Measurements from ENCODE around the gene BTNL2.

GRCh38 chr6:32405656-32406055 lies 1.3 kb downstream of the BTNL2 start:
- no peak for TF ChIP-seq EZH2 (IDR thresholded peaks at IDR 0.05; ENCODE audit: low read length, unreplicated experiment)
- TF ChIP-seq, protein P1, sequence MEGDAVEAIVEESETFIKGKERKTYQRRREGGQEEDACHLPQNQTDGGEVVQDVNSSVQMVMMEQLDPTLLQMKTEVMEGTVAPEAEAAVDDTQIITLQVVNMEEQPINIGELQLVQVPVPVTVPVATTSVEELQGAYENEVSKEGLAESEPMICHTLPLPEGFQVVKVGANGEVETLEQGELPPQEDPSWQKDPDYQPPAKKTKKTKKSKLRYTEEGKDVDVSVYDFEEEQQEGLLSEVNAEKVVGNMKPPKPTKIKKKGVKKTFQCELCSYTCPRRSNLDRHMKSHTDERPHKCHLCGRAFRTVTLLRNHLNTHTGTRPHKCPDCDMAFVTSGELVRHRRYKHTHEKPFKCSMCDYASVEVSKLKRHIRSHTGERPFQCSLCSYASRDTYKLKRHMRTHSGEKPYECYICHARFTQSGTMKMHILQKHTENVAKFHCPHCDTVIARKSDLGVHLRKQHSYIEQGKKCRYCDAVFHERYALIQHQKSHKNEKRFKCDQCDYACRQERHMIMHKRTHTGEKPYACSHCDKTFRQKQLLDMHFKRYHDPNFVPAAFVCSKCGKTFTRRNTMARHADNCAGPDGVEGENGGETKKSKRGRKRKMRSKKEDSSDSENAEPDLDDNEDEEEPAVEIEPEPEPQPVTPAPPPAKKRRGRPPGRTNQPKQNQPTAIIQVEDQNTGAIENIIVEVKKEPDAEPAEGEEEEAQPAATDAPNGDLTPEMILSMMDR (conservative IDR thresholded peaks at IDR 0.05; ENCODE audit: low read depth, low read length), result no peak

Measured in PC-3 (cell line).